ENCODE measurements around the gene DTL.

DNA sequence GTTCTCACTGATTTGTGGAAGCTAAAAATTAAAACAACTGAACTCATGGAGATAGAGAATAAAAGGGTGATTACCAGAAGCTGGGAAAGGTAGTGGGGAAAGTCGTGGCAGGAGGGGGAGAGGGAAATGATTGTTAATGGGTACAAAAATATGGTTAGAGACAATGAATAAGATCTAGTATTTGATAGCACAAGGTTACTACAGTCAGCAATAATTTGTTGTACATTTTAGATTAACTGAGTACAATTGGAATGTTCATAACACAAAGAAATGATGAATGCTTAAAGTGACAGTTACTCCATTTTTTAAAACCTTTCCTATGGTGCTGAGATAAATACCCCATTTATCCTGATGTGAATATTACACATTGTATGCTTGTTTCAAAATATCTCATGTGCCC, 102.3 kb downstream of the DTL start:
- no peak for TF ChIP-seq POLR2A (IDR thresholded peaks at IDR 0.05; ENCODE audit: low read length)
- TF ChIP-seq GATA1 (IDR thresholded peaks at IDR 0.05; ENCODE audit: low read depth, low read length) = no peak
